RWPE2 (cell line): ENCODE results near the gene DGUOK.

Experiments used
- ATAC-seq: fragments of 200-7000 bp; cut with Tn5 transposase; 3 replicates; pipeline ENCODE4 v1.9.1; 2021; ENCODE audit warnings: low read depth
- DNase-seq: peaks from one replicate; pipeline ENCODE4 v3.0.0-alpha.2; 2020; ENCODE audit warnings: low spot score
- H3K27ac ChIP-seq: fragments of 450-650 bp; 2 replicates; pipeline ENCODE4 v1.5.1; 2017; ENCODE audit warnings: mild to moderate bottlenecking; ENCODE audit not compliant: poor library complexity, severe bottlenecking
- H3K27me3 ChIP-seq: fragments of 250-450 bp; sonication (Bioruptor Pico); 2 replicates; pipeline ENCODE4 v1.5.1; 2021; ENCODE audit warnings: mild to moderate bottlenecking, moderate library complexity; ENCODE audit not compliant: insufficient read depth, poor library complexity, severe bottlenecking
- H3K36me3 ChIP-seq: fragments of 250-450 bp; sonication (Bioruptor Pico); 2 replicates; pipeline ENCODE4 v1.5.1; 2020; ENCODE audit warnings: low read depth, mild to moderate bottlenecking, moderate library complexity
- H3K4me1 ChIP-seq: fragments of 250-450 bp; sonication (Bioruptor Pico); 2 replicates; pipeline ENCODE4 v1.5.1; 2021; ENCODE audit warnings: mild to moderate bottlenecking, moderate library complexity; ENCODE audit not compliant: insufficient read depth, poor library complexity, severe bottlenecking
- H3K4me3 ChIP-seq: fragments of 250-450 bp; sonication (Bioruptor Pico); 2 replicates; pipeline ENCODE4 v1.5.1; 2021; ENCODE audit warnings: mild to moderate bottlenecking, moderate library complexity; ENCODE audit not compliant: severe bottlenecking
- H3K9me3 ChIP-seq: fragments of 250-450 bp; sonication (Bioruptor Pico); 2 replicates; pipeline ENCODE4 v1.5.1; 2021; ENCODE audit warnings: mild to moderate bottlenecking, moderate library complexity; ENCODE audit not compliant: severe bottlenecking
- CTCF ChIP-seq: fragments of 450-650 bp; IDR thresholded peaks from one replicate; pipeline ENCODE4 v1.5.1; 2017; ENCODE audit warnings: mild to moderate bottlenecking, moderate library complexity; ENCODE audit not compliant: poor library complexity, severe bottlenecking

DGUOK gene

GRCh38 chr2:73907840-73908452 is 18.7 kb upstream of the DGUOK start:
- no peak for DNase-seq
- H3K4me3 ChIP-seq = no peak overlapping the region
- peak; percentile 14; the same call in 1 of the 3 replicates for ATAC-seq

GRCh38 chr2:73908689-73909652 is 17.7 kb upstream of the DGUOK start:
- Histone ChIP-seq H3K4me3 (no peak overlapping the region), H3K9me3 (no peaks in the 10 kb centered on the region), H3K4me1 (no peaks in the 10 kb centered on the region), H3K27me3 (no peaks in the 10 kb centered on the region), H3K27ac (no peak overlapping the region), H3K36me3 (no peaks in the 10 kb centered on the region)
- DNase-seq (no peak), ATAC-seq (no peak)
- TF ChIP-seq CTCF = no peak

More at GRCh38 chr2:73907840-73908452, 18.7 kb upstream of the DGUOK start:
- Histone ChIP-seq H3K36me3 (no peaks in the 10 kb centered on the region), H3K9me3 (no peaks in the 10 kb centered on the region), H3K27ac (no peak overlapping the region), H3K27me3 (no peaks in the 10 kb centered on the region), H3K4me1 (no peaks in the 10 kb centered on the region)
- TF ChIP-seq CTCF = no peak

- no peak for TF ChIP-seq CTCF
- no peak for DNase-seq
- Histone ChIP-seq H3K27me3 (no peaks in the 10 kb centered on the region), H3K4me1 (no peaks in the 10 kb centered on the region), H3K4me3 (no peak overlapping the region), H3K9me3 (no peaks in the 10 kb centered on the region), H3K36me3 (no peaks in the 10 kb centered on the region), H3K27ac (no peak overlapping the region)
- no peak for ATAC-seq
Measured at GRCh38 chr2:73910873-73911547, 15.7 kb upstream of the DGUOK start.

- Histone ChIP-seq H3K27ac (no peak overlapping the region), H3K36me3 (no peaks in the 10 kb centered on the region), H3K4me3 (no peak overlapping the region), H3K4me1 (no peaks in the 10 kb centered on the region), H3K27me3 (no peaks in the 10 kb centered on the region), H3K9me3 (no peaks in the 10 kb centered on the region)
- ATAC-seq (no peak), DNase-seq (no peak)
- TF ChIP-seq CTCF = no peak
Measured at GRCh38 chr2:73911548-73912208, 15.0 kb upstream of the DGUOK start.
